AG04449 (cell line): ENCODE data around the gene KIF12.

ENCODE experiments used
- CTCF ChIA-PET: fragments of 350-600 bp; formaldehyde crosslinking; extraction: SDS; loops from one replicate; lab custom pipeline; 2021; ENCODE audit warnings: antibody characterized with exemption; lab: Yijun Ruan, JAX
- POLR2A ChIA-PET: fragments of 400-600, 350-600 bp; formaldehyde crosslinking; extraction: SDS; loops from one replicate; lab custom pipeline; 2020; ENCODE audit warnings: antibody characterized with exemption, inconsistent platforms; lab: Yijun Ruan, JAX
- DNase-seq: peaks from one replicate; pipeline ENCODE4 v3.0.0-alpha.2; 2010; ENCODE audit warnings: low read depth, low spot score
- H3K4me3 ChIP-seq: 2 replicates; pipeline ENCODE4 v1.5.1; 2011; ENCODE audit warnings: low read depth, mild to moderate bottlenecking, control low read depth, low read length
- TF ChIP-seq, protein P1 (sequence below): IDR thresholded peaks from one replicate; pipeline ENCODE4 v1.5.1; 2011; ENCODE audit warnings: mild to moderate bottlenecking, moderate library complexity, low read length, control low read depth, inconsistent platforms; ENCODE audit not compliant: insufficient read depth; ENCODE audit errors: missing control alignments

KIF12 gene

DNA sequence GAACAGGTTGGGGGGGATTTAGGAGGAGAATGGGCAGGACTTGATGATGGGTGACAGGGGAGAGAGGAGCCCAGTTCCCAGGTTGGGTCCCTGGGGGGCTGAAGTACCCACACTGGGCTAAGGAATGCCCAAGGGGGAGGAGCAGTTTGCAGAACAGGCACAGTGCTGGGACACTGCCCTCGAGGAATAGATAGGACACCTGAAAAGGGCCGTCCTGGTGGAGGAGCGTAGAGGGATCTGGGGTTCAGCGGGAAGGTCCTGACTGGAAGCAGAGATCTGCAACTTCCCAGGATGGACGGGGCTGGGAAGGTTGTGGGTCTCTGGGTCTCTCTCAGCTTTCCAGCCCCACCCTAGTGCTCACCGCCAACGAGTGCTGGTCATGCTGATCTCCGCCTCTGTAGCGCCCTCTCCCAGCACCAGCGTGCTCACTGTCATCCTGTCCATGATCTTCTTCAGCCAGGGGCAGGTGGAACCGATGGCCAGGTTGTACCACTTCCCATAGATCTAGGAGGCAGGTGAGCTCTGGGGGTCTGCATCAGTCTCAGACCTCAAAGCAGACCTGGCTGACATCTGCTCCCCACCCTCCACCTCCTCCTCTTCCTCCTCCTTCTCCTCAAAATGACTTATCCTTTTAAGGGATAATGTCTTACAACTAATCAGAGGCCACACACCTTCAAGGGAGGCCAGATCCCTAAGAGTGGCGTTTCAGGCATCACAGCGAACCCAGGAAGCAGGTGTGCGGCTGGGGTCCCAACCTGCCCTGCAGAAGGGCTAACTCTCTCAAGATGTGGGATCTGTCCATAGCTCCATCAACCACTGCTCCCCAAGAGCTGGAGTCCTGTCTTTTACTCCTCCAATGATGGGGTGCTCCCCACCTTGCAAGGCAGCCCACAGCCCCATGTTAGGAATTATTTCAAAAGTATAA is 22.6 kb downstream of the KIF12 start:
- ChIA-PET POLR2A (no interaction called here), CTCF (interaction anchor here (0.6 to 1.9 kb wide), 2 partner anchors 215 to 395 kb away, joined by 3 to 9 read pairs; no protein-coding TSS in a partner anchor)
- H3K4me3 ChIP-seq: no peak overlapping the region
- no peak for DNase-seq
- TF ChIP-seq, protein P1, sequence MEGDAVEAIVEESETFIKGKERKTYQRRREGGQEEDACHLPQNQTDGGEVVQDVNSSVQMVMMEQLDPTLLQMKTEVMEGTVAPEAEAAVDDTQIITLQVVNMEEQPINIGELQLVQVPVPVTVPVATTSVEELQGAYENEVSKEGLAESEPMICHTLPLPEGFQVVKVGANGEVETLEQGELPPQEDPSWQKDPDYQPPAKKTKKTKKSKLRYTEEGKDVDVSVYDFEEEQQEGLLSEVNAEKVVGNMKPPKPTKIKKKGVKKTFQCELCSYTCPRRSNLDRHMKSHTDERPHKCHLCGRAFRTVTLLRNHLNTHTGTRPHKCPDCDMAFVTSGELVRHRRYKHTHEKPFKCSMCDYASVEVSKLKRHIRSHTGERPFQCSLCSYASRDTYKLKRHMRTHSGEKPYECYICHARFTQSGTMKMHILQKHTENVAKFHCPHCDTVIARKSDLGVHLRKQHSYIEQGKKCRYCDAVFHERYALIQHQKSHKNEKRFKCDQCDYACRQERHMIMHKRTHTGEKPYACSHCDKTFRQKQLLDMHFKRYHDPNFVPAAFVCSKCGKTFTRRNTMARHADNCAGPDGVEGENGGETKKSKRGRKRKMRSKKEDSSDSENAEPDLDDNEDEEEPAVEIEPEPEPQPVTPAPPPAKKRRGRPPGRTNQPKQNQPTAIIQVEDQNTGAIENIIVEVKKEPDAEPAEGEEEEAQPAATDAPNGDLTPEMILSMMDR: no peak

DNA sequence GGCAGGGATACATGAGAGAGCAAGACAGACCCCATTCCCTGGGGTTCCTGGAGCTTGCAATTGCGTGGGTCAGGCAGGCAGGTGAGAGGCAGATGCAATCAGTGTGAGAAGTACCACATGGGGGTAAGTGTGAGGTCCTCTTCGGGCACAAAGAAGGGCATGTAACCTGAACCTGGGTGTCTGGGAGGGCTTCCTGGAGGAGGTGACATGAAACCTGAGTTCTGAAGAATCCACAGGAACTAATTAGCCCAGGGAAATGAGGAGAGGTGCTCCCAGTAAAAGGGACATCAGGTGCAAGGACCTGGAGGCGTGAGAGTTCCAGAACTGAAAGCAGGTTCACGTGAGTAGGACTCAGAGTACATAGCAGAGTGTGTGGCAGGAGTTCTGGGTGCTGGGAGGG is 23.5 kb downstream of the KIF12 start:
- ChIA-PET CTCF (interaction anchor here (1.0 to 1.3 kb wide), 3 partner anchors 8 to 268 kb away, joined by 3 to 6 read pairs (median 4); no protein-coding TSS in a partner anchor), POLR2A (no interaction called here)
- no peak for DNase-seq
- TF ChIP-seq, protein P1: no peak
- no peak overlapping the region for H3K4me3 ChIP-seq

DNA sequence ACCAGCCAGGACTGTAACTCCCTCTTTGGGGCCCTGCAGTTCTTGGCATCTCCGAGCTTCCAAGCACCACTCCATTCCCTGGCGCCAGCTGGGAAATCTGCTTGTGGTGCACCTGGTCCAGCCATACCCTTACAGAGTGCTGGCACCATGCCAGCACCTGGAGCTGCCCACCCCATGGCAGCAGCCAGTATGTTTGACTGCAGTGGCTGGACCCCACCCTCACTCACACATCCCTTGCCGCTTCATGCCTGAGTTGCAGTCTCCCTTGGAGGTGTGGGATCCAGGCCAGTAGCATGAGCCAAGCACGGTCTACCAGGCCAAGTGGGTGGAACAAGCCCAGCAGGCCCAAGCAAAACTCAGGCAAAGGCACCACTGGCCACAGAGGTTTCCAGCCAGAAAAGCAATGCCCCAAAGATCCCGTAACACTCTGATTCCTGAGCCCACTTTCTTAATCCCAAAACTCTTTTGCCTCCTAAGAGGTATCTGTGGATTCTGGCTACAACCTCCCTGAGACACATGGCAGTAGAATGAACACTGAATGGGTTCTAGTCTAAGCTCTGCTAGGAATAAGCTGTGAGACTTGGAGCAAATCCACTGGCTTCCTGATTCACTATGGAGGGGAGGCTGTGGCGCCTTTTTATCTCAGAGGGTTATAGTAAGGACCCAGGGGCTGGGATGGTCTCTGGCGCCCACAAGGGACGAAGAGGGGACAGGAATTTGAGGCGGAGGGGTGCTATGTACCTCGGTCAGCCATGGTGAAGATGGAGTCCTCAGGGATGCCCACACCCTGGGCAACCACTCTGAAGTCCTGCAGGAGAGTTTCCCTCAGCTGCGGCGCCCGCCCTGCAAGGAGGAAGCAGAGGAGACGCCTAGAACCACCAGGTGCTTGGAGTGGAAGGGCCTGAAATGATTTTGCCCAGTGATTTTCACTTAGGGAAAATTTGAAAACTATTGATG is 26.6 kb downstream of the KIF12 start:
- CTCF ChIA-PET: interaction anchor here (1.1 to 10.2 kb wide), 2 partner anchors 10 to 265 kb away, joined by 3 to 80 read pairs; no protein-coding TSS in a partner anchor
- no peak overlapping the region for H3K4me3 ChIP-seq
- POLR2A ChIA-PET: no interaction called here
- TF ChIP-seq, protein P1: no peak
- DNase-seq: no peak

DNA sequence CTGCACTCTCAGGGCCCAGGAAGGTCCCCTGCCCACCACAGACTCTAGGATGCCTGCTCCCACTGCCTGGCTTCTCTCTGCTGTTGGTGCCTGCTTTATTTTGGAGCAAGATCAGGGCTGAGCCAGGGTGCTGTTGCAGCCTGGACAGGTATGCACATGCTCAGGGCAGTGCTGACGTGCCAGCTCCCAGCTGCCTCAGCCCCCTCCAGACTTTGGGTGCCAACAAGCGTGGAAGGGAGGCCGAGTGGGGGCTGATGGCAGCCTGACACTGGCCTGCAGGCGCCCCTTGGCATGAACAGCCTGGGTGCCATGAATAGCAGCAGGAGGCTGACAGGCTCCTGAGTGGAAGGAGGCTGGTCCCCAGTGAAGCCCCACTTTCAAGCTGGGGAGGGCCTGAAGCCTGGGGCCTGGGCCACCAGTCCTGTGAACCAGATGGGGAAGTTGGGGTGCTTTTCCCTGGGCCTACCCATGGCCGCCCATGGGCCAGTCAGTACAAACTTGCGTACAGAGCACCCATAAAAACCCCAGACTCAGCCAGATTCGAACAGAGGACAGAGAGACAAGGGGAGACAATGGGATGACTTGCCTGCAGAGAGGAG is 27.8 kb downstream of the KIF12 start:
- no peak for DNase-seq
- ChIA-PET CTCF (interaction anchor here (1.1 to 10.2 kb wide), 3 partner anchors 8 to 263 kb away, joined by 3 to 80 read pairs (median 4); no protein-coding TSS in a partner anchor), POLR2A (no interaction called here)
- H3K4me3 ChIP-seq: no peak overlapping the region
- TF ChIP-seq, protein P1: no peak

DNA sequence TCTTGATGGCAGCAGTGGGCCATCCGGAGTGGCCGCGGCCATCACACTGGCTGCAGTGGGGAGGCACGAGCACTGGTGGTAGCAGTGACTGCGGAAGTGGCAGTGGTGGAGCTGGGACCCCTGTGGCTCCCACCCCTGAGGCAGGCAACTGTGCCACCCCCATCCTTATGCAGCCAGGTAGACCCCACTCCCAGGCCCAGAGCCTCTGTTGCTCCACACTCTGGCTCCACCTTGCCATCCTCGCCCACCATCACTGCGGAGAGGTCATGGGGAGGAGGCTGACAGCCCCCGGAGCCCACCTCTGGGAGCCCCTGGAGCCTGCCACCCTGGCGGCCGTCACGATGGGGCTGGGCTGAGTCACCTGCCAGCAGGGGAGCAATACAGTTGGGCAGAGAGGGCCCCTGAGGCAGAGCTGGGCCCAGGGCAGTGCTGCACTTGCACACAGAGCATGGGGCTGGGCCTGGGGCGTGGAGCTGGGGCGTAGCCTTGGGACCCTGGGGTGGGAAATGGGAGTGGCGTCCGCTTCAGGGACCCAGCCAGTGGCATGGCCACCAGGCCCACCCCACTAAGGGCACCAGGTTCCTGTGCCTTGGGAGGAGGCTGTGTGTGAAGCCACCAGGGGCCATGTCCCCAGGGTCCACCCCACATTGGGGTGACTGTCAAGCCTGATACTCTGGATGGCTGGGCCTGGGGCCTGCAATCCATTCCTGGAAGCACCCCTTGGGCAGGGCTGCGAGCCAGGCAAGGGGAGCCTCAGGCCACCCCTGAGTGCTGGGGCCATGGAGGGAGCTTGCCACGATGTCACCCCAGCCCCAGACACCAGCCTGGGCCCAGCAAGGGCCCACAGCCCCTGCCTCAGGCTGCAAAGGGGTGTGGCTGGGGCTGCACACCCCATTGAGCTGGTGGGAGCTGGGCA is 28.6 kb downstream of the KIF12 start:
- ChIA-PET CTCF (interaction anchor here (0.6 to 10.2 kb wide), 3 partner anchors 9 to 332 kb away, joined by 4 to 80 read pairs (median 4); no protein-coding TSS in a partner anchor), POLR2A (no interaction called here)
- H3K4me3 ChIP-seq: no peak overlapping the region
- TF ChIP-seq, protein P1: no peak
- no peak for DNase-seq
